ENCODE results near the gene ACOT9. TPM values are rescaled to one million over a fixed set of nuclear protein-coding genes. Genes with fewer than 3 reads are reported as not detected.
"Not testable (repeated sequence)": the region's sequence is repeated elsewhere in the genome, so short reads cannot be mapped to it uniquely, and the experiment has no call there.

ACOT9 gene
- total RNA-seq, 8 experiments from 2014 or later, result 3.7 to 38.1 (median 17.8) TPM

GRCh38 chrX:23666282-23666681 is 76.8 kb downstream of the ACOT9 start:
- in situ Hi-C loops (cut with MboI; ENCODE audit: low pct_unique_long_range_greater_than_20kb in 2 of 9, low sequenced_read_pairs in 9 of 9, unreplicated experiment in 9 of 9), result no loop called here
- H3K27ac ChIP-seq, result peak overlapping the region in 1 of 2 donors; percentile 79
- 100% methylated on average over 1 of the region's 16 CpGs; no CpG with 5 or more reads in 8 of the 10 experiments for WGBS, 10 experiments
- no peak overlapping the region for H3K4me3 ChIP-seq
- ATAC-seq (replicated peaks in 6 of 8), result no peak
- peaks cover 6% of the 10 kb centered on the region in 2 donors for H3K4me1 ChIP-seq (replicated peaks in 1 of 2)

DNA sequence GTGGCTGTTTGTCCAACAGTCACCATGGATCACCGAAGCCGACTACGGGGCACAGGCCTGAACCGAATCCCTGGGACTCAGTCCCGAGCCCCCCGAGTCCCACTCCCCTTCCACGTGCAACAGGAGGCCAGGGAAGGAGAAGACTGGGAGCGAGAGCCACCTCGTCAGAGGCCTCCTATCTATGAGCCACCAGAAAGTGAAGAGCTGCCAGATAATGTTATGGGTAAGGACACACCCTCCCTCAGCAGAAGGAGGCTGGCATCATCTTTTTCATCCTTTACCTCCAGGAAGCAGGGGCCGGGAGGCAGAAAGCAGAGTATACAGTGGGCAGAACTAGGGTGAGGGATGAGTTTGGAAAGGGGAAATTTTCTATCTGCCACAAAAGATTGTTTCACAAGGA is 78.6 kb downstream of the ACOT9 start:
- WGBS, 10 experiments, result 80 to 100% (median 92%) methylated on average over 1 to 7 of the region's 10 CpGs; no CpG with 5 or more reads in 7 of the 10 experiments
- Histone ChIP-seq H3K4me1 (replicated peaks in 1 of 2) (peaks cover 6% of the 10 kb centered on the region in 2 donors), H3K27ac (no peak overlapping the region), H3K4me3 (no peak overlapping the region)
- no peak for ATAC-seq (replicated peaks in 6 of 8)
- in situ Hi-C loops (cut with MboI; ENCODE audit: low pct_unique_long_range_greater_than_20kb in 2 of 9, low sequenced_read_pairs in 9 of 9, unreplicated experiment in 9 of 9), result no loop called here

DNA sequence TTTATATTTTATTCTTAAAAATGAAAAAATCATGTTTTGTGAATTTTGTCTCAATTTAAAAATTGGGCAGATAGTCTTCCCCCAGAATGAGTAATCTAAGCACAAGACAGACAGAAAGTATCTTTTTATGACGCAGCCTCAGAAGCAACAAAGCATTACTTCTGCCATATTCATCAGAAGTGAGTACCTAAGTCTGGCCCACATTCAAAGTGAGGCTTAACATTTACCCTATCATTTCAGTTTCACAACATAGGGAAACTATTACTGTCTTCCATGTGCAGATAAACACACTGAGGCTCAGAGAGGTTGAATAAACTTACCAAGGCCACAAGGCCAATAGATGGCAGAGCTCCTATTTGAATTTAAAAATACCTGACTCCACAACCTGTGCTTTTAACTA is 80.2 kb downstream of the ACOT9 start:
- Histone ChIP-seq H3K27ac (no peak overlapping the region), H3K4me1 (replicated peaks in 1 of 2) (peaks cover 6% of the 10 kb centered on the region in 2 donors), H3K4me3 (no peak overlapping the region)
- no peak for ATAC-seq (replicated peaks in 6 of 8)
- 11 to 100% (median 71%) methylated on average over 1 of the region's 1 CpG; no CpG with 5 or more reads in 4 of the 10 experiments for WGBS, 10 experiments
- in situ Hi-C loops (cut with MboI; ENCODE audit: low pct_unique_long_range_greater_than_20kb in 2 of 9, low sequenced_read_pairs in 9 of 9, unreplicated experiment in 9 of 9), result no loop called here

- 6 to 94% (median 55%) methylated on average over 2 to 3 of the region's 3 CpGs; no CpG with 5 or more reads in 4 of the 10 experiments for WGBS, 10 experiments
- peaks cover 6% of the 10 kb centered on the region in 2 donors for H3K4me1 ChIP-seq (replicated peaks in 1 of 2)
- no peak overlapping the region for H3K4me3 ChIP-seq
- no peak for ATAC-seq (replicated peaks in 6 of 8)
- in situ Hi-C loops (cut with MboI; ENCODE audit: low pct_unique_long_range_greater_than_20kb in 2 of 9, low sequenced_read_pairs in 9 of 9, unreplicated experiment in 9 of 9), result no loop called here
- H3K27ac ChIP-seq, result no peak overlapping the region
These were observed 80.9 kb downstream of the ACOT9 start for GRCh38 chrX:23662187-23662586.

- in situ Hi-C loops (cut with MboI; ENCODE audit: low pct_unique_long_range_greater_than_20kb in 2 of 9, low sequenced_read_pairs in 9 of 9, unreplicated experiment in 9 of 9), result no loop called here
- ATAC-seq (replicated peaks in 6 of 8), result no peak
- no peak overlapping the region for H3K27ac ChIP-seq
- peaks cover 2% of the 10 kb centered on the region in 2 donors for H3K4me1 ChIP-seq (replicated peaks in 1 of 2)
- H3K4me3 ChIP-seq, result no peak overlapping the region
- 25 to 83% (median 75%) methylated on average over 1 of the region's 1 CpG; no CpG with 5 or more reads in 5 of the 10 experiments for WGBS, 10 experiments
These were observed 81.4 kb downstream of the ACOT9 start for GRCh38 chrX:23661671-23662070.

DNA sequence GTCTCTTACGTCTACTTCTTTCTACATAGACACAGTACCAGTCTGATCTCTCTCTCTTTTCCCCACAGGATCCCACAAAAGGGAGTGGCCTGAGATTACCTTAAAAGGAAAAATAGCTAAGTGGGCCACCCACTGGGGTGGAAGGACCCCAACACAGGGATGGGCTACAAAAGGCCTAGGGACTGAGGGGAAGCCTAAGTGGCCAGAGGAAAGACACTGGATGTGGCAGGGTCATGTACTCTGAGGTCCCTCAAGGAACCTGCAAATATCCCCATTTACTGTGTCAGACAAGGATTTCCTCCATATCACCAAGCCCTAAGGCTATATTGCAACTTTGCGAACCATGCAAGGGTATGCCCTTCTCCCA is 82.3 kb downstream of the ACOT9 start:
- Histone ChIP-seq H3K27ac (no peak overlapping the region), H3K4me3 (no peak overlapping the region), H3K4me1 (replicated peaks in 1 of 2) (no peaks in the 10 kb centered on the region)
- WGBS, 10 experiments, result no CpG with 5 or more reads among the region's 2 CpGs
- no peak for ATAC-seq (replicated peaks in 6 of 8)
- in situ Hi-C loops (cut with MboI; ENCODE audit: low pct_unique_long_range_greater_than_20kb in 2 of 9, low sequenced_read_pairs in 9 of 9, unreplicated experiment in 9 of 9), result no loop called here

GRCh38 chrX:23660083-23660765 is 82.9 kb downstream of the ACOT9 start:
- ATAC-seq (replicated peaks in 6 of 8); H3K4me1 ChIP-seq (replicated peaks in 1 of 2); in situ Hi-C loops (cut with MboI; ENCODE audit: low pct_unique_long_range_greater_than_20kb in 2 of 9, low sequenced_read_pairs in 9 of 9, unreplicated experiment in 9 of 9); H3K4me3 ChIP-seq; H3K27ac ChIP-seq: not testable (repeated sequence)
- 13 to 36% methylated on average over 1 to 2 of the region's 8 CpGs; no CpG with 5 or more reads in 8 of the 10 experiments for WGBS, 10 experiments

DNA sequence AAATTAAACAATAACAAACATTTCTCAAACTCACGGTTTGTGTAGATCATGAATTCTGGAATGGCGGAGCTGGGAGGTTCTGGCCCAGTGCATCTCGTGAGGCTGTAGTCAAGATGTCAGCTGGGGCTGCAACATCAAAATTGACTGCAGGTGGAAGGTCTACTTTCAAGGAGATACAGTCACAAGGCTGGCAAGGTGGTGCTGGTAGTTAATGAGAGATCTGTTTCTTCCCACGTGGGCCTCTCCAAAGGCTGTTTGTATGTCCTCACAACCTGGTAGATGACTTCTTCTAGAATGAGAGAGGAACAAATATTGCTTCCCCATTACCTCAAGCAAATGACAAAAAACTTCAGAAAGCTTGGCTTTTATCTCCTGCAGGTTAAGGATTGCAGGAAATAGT is 83.7 kb downstream of the ACOT9 start:
- H3K4me1 ChIP-seq (replicated peaks in 1 of 2), result no peaks in the 10 kb centered on the region
- 0 to 80% (median 45%) methylated on average over 1 to 4 of the region's 4 CpGs; no CpG with 5 or more reads in 5 of the 10 experiments for WGBS, 10 experiments
- no peak overlapping the region for H3K4me3 ChIP-seq
- in situ Hi-C loops (cut with MboI; ENCODE audit: low pct_unique_long_range_greater_than_20kb in 2 of 9, low sequenced_read_pairs in 9 of 9, unreplicated experiment in 9 of 9), result no loop called here
- H3K27ac ChIP-seq, result no peak overlapping the region
- ATAC-seq (replicated peaks in 6 of 8), result no peak

- WGBS, 10 experiments, result 60 to 80% methylated on average over 1 of the region's 3 CpGs; no CpG with 5 or more reads in 8 of the 10 experiments
- H3K27ac ChIP-seq, result no peak overlapping the region
- no peaks in the 10 kb centered on the region for H3K4me1 ChIP-seq (replicated peaks in 1 of 2)
- no peak overlapping the region for H3K4me3 ChIP-seq
- in situ Hi-C loops (cut with MboI; ENCODE audit: low pct_unique_long_range_greater_than_20kb in 2 of 9, low sequenced_read_pairs in 9 of 9, unreplicated experiment in 9 of 9), result no loop called here
- ATAC-seq (replicated peaks in 6 of 8), result no peak
These were observed 86.4 kb downstream of the ACOT9 start for GRCh38 chrX:23656684-23657083.

DNA sequence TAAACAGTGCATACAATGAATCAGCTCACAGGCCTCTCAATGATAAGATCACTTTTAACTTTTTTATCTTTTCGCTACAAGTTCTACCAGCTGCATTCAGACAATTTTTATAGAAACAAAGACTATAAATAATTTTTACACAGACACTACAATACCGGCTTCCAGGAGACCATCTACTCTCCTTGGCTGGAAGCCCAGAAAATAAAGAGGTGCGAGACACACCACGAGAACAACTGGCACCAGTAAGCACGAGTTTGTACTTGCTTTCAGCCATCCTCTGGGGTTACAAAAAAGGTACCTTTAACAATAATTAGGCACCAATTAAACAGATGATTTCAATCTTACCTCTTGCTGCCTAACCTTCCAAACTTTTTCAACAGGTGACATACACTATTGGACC is 87.0 kb downstream of the ACOT9 start:
- peak in 1 of 8 experiments; percentile 40 for ATAC-seq (replicated peaks in 6 of 8)
- WGBS, 10 experiments, result 25 to 90% (median 77%) methylated on average over 1 to 5 of the region's 5 CpGs; no CpG with 5 or more reads in 4 of the 10 experiments
- Histone ChIP-seq H3K27ac (no peak overlapping the region), H3K4me1 (replicated peaks in 1 of 2) (no peaks in the 10 kb centered on the region), H3K4me3 (no peak overlapping the region)
- in situ Hi-C loops (cut with MboI; ENCODE audit: low pct_unique_long_range_greater_than_20kb in 2 of 9, low sequenced_read_pairs in 9 of 9, unreplicated experiment in 9 of 9), result no loop called here

Other genes with a start within 250 kb of the ACOT9 start
- gene PRDX4, start 75.8 kb downstream of the ACOT9 start, total RNA-seq, result 100 to 1,000 TPM in 5 of 8 experiments, 10 to 100 TPM in 3; 61.5 to 555 (median 107) TPM
- gene SAT1, start 39.9 kb upstream of the ACOT9 start, total RNA-seq, result 100 to 1,000 TPM in 3 of 8 experiments, 10 to 100 TPM in 5; 13.3 to 269 (median 89.1) TPM
- gene APOO, start 164.7 kb upstream of the ACOT9 start, total RNA-seq, result 10 to 100 TPM; 26.1 to 78.8 (median 51.7) TPM
- under 1 TPM in 3 of 8 experiments, not detected in 5; 0.21 to 0.43 (median 0.33) TPM for gene CXorf58, start 164.7 kb upstream of the ACOT9 start, total RNA-seq